LoVo (cell line): ENCODE results near the gene RPS14.
A peak's percentile ranks its signal among the peaks of the same experiment; 100 is the strongest.

Experiments used
- DNase-seq: peaks from one replicate; pipeline ENCODE4 v3.0.0-alpha.2; 2016; ENCODE audit warnings: low spot score

Gene RPS14

GRCh38 chr5:150449517-150450339 lies at the start of gene RPS14:
Gene RPS14, minus strand, starts transcription at chr5:150449739. Its CDS starts 2,006 bp downstream, at chr5:150447733.
- DNase-seq: peak; percentile 95

- no peak for DNase-seq
Observed at GRCh38 chr5:150498971-150499370, 49.4 kb upstream of the RPS14 start.

GRCh38 chr5:150498501-150498900 lies 49.0 kb upstream of the RPS14 start:
- no peak for DNase-seq

DNA sequence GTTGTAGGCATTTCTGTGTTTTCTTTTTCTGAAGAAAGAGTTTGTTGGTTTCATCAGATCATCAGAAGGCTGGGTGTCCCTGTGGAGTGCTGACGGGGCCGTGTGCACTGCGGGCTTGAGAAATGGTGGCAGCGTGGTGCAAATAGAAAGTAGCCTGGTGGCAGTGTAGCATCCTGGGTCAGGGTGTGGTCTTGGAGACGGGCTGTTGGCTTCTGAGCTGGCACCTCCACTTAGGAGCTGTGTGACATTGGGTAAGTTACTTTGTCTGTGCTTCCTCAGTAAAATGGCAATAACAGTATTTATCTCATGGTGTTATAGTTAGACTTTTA lies 48.4 kb upstream of the RPS14 start:
- DNase-seq: no peak

DNA sequence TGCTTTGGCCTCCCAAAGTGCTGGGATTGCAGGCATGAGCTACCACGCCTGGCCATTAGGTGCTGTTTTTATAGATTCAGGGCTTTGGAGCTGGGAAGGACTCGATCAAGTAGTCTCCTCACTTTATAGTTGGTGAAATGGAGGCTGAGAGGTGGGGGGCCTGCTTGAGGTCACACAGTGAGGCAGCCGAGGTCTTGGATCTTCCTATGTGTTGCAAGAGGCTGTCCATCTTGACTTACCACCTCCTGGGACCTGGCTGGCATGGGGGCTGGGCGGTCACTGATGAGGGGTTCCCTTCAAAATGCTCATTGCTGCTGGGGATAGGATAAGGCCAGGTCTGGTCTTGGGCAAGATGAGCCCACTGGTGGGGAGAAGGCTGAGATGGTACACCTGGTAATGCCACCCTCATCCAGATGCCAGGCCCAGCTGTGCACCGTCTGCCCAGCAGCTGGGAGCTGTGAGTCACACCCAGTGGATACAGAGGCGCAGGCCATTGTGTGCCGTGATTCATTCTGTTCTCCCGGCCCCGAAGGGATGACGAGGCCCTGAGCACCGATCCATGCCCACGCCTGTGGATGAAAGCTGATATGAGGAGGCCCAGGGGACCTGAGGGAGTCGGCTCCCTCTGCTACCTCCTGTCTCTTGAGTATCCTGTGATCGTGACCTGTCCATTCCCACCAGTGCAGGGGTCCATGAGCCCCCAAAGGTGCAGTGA lies 47.9 kb upstream of the RPS14 start:
- no peak for DNase-seq

GRCh38 chr5:150496534-150496933 lies 47.0 kb upstream of the RPS14 start:
- DNase-seq: no peak

- no peak for DNase-seq
Observed at GRCh38 chr5:150496098-150496497, 46.6 kb upstream of the RPS14 start.

DNA sequence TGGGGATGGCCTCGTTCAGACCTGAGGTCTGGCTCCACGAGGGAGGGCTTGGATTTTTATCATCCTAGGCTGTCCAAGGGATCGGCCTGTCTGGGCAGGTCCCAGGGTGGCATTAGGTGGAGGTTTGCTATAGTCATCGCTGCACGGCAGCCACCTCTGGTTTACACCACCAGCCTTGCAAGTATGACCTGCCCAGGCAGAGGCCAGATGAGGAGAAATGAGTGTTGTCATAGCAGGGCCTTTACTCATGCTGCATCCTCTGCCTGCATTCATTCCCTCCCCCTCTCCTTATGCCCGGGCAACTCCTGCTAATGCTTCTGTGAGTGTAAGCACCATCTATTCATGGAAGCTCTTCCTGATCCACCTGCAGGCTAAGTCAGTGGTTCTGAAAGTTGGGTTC lies 43.1 kb upstream of the RPS14 start:
- no peak for DNase-seq

DNA sequence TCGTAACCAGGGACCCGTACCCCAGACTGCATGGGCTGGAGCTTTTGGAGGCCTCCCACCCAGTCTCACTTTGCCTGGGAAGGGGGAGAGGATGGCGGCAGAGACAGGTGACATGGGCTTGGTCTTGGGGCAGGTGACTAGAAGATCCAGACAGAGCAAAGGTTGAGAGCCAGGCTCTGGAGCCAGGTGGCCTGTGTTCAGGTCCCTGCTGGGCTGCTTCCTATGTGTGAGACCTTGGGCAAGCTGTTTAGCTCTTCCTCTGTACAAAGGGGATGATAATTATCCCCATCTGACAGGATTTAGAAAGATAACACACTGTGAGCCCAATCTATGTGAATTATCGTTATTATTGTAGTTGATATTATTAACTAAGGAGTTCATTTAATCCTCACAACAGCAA lies 42.3 kb upstream of the RPS14 start:
- no peak for DNase-seq

DNA sequence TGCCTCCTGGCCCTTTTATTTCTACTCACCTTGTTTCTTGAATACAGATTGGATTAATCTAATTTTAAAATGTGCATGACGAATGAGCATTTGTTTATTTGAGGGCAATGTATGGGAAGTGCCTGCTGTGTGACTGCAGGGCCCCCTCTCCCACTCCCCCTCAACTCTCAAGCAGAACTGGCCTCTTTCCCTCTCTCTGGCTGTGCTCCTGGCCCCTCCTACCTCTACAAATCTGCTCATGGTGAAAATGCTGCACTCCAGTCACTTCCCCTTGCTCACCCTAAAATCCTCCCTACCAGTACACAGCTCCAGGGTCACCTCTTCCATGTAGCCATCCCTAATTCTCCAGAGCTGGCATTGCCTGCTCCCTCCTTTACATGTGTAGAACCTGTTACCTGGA lies 41.2 kb upstream of the RPS14 start:
- DNase-seq: no peak

DNA sequence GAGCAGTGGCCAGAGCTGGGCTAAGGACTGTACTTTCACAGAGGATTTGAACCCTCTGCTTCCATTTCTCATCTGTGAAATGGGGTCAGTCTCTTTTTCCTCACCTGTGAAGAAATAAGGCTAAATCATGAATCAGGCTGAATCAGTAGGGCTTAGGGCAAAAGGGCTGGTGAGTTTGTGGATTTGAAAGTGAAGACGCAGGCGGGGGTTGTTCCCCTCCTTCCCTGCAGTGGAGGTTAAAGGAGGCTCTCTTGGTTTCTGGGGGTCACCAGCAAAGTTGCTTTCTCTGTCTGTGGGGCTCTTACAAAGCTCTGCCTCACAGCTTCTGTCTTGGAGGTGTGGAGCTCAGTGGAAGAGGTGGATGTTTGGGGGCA lies 40.7 kb upstream of the RPS14 start:
- DNase-seq: no peak

DNA sequence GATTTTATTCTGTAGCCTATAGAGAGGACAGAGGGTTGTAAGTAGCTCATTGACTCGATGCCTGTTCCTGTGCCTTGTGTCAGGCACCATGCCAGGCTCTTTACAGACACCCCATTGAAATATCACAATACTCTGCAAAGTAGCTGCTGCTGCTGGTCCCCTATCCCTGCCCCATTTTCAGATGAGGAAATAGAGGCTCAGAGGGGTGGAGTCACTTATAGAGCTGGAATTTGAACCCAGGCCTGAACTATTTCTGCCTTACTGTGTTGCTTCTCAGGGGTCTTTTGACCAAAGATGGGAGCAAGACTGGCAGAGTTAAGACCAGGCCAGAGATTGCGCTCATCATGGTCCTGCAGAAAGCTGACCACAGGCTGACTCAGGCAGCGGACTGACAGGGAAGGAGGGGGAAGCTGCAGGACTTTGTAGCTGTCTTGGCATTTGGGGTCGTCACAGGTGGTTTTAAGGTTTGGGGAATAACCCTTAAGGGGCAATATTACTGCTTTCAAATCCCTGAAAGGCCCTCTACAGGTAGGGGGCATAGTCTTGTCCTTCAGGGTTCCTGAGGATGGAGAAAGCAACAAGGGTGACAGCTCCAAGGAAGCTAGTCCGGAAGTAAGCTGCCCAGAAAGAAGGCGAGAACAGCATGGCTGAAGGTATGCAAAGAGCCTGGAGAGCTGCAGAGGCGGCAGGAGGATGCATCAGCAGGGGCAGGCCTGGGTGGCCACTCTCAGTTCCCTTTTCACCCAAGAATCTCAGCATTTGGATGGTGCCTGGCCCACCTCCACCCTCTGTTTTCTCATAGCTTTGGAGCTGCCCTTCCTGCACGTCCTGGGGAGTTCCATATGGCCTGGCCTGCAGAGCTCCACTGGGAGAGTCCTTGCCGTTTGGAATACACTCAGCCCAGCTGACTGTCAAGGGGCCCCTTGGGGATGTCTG lies 40.1 kb upstream of the RPS14 start:
- no peak for DNase-seq

GRCh38 chr5:150488519-150489359 lies 39.2 kb upstream of the RPS14 start:
- no peak for DNase-seq

- DNase-seq: no peak
Observed at GRCh38 chr5:150487199-150488061, 37.9 kb upstream of the RPS14 start.

GRCh38 chr5:150486402-150487198 lies 37.1 kb upstream of the RPS14 start:
- peak; percentile 36 for DNase-seq

DNA sequence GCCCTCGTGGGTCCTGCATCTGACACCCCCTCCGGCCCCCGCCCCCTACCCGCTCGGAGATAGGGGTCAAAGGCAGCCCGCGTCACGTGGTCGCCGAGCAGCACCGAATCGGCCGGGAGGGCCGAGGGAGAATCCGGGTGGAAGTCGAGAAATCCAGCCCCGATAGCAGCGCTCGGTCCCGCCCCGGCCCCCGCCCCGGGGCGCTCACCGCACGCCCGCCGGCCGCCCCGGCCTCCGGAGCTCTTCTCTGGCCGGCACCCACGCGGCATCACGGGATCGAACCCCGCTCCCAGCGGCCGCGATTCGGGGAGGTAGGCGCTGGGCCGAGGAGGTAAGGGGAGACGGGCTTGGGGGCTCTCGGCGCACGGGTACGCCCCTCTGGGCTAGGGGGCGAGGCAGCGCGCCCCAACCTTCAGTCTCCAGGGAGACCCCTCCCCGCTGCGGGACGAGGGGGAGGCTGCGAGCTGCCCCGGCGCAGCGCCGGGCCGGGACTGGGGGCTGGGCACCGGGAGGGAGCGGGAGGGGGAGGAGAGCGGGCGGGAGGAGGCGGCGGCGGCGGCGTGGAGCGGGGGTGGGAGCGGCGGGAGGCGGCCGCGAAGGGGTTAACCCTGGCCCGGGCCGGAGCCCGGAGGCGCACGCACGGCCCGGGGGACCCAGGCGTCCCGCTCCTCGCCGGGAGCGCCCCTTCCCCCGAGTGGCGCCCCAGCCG lies 36.3 kb upstream of the RPS14 start:
- DNase-seq: peak; percentile 31

- no peak for DNase-seq
Observed at GRCh38 chr5:150484964-150485692, 35.6 kb upstream of the RPS14 start.

- DNase-seq: no peak
Observed at GRCh38 chr5:150481972-150482406, 32.5 kb upstream of the RPS14 start.

GRCh38 chr5:150481708-150481965 lies 32.1 kb upstream of the RPS14 start:
- no peak for DNase-seq
